ENCODE results near the gene CEACAM19.

DNA sequence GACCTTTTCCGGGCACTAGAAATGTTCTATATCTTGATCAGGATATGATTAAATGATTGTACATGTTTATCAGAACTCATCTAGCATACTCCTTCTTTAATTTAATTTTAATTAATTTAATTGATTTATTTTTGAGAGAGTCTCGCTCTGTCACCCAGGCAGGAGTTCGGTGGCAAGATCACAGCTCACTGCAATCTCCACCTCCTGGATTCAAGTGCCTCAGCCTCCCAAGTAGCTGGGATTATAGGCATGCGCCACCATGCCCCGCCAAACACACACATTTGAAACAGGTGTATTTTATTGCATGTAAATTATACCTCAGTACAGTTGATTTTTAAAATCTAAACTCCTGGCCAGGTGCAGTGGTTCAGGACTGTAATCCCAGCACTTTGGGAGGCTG, 59.8 kb downstream of the CEACAM19 start:
- TF ChIP-seq, protein P1, sequence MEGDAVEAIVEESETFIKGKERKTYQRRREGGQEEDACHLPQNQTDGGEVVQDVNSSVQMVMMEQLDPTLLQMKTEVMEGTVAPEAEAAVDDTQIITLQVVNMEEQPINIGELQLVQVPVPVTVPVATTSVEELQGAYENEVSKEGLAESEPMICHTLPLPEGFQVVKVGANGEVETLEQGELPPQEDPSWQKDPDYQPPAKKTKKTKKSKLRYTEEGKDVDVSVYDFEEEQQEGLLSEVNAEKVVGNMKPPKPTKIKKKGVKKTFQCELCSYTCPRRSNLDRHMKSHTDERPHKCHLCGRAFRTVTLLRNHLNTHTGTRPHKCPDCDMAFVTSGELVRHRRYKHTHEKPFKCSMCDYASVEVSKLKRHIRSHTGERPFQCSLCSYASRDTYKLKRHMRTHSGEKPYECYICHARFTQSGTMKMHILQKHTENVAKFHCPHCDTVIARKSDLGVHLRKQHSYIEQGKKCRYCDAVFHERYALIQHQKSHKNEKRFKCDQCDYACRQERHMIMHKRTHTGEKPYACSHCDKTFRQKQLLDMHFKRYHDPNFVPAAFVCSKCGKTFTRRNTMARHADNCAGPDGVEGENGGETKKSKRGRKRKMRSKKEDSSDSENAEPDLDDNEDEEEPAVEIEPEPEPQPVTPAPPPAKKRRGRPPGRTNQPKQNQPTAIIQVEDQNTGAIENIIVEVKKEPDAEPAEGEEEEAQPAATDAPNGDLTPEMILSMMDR (IDR thresholded peaks at IDR 0.05), result no peak
- TF ChIP-seq REST (IDR thresholded peaks at IDR 0.05; ENCODE audit: insufficient read depth in 1 of 2, low read depth in 2 of 2, low read length in 1 of 2), result no peak
